Amniotic epithelial cell (primary cell): ENCODE measurements around the gene KMT5C.
A peak's percentile ranks its signal among the peaks of the same experiment; 100 is the strongest.

Experiments used
- DNase-seq: peaks from one replicate; pipeline ENCODE4 v3.0.0-alpha.2; 2010; ENCODE audit warnings: low read depth

Gene KMT5C

DNA sequence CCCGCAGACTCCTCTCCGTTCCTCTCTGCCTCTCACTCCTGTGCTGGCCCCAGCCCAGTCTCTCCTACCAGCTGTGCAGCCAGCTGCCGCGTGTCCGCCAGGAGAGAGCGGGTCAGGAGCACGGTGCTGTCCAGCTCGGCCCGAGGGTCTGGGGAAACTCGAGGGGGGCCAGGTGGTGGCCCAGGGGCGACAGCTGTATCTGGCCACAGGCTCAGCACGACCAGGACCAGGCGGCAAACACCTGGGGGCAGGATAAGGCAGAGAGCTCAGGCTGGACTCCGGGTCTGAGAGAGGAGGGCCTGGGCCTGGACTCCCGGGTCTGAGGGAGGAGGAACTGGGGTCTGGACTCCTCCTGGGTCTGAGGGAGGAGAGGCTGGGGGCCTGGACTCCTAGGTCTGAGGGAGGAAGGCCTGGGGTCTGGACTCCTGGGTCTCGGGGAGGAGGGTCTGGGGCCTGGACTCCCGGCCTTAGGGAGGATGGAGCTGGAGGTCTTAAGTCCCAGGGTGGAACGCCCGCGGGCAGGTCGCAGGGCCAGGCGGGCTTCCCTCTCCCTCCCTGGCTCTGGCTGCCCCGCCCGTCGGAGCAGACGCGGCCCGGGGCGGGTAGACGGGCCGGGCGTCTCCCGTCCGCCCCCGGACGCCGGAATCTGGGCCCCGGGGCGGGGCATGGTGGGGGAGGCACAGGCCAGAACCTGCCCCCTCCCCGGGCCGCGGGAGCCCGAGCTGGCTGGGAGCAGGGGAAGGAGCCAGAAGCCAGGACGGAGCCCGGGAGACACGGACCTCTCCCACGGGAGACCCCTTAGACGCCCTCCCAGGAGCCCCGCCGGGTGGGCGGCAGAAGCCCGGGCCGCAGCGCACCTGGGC is 29.3 kb downstream of the KMT5C start:
- DNase-seq = peak; percentile 54

GRCh38 chr19:55369653-55370304 is 30.1 kb downstream of the KMT5C start:
- peak; percentile 69 for DNase-seq

DNA sequence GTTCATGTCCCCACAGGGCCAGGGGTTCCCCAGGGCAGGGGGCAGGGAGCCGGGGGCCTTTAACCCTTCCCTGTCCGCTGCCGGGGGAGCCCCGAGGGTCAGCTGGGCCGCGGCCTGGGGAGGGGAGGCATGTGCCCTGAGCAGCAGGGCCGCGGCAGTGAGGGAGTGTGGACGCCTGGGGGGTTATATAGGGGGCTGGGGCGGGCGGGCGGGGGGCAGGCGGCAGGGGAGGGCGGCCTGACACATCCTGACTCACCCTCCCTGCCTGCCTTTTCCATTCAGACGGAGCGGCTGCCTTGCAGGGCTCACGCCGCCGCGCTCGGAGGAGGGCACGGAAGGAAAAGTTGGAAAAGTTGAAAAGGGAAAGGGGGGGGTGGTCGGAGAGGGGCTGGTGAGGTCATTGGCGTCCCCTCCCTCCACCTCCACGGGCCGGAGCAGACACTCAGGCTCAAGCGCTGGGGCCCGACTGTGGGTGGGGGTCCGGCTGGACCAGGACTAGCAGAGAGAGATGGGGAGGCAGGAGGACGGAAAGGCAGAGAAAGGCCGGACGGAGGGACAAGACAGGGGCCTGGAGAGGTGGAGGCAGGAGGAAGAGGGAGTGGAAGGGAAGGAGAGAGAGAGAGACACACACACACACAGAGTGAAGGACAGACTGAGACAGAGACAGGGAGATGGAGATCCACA is 30.8 kb downstream of the KMT5C start, which contains the start of gene IL11:
Gene IL11 (minus strand): TSS at position 159 of the 684 bp plus-strand sequence. CDS start 153 bp downstream, at position 6.
- DNase-seq = peak; percentile 51

DNA sequence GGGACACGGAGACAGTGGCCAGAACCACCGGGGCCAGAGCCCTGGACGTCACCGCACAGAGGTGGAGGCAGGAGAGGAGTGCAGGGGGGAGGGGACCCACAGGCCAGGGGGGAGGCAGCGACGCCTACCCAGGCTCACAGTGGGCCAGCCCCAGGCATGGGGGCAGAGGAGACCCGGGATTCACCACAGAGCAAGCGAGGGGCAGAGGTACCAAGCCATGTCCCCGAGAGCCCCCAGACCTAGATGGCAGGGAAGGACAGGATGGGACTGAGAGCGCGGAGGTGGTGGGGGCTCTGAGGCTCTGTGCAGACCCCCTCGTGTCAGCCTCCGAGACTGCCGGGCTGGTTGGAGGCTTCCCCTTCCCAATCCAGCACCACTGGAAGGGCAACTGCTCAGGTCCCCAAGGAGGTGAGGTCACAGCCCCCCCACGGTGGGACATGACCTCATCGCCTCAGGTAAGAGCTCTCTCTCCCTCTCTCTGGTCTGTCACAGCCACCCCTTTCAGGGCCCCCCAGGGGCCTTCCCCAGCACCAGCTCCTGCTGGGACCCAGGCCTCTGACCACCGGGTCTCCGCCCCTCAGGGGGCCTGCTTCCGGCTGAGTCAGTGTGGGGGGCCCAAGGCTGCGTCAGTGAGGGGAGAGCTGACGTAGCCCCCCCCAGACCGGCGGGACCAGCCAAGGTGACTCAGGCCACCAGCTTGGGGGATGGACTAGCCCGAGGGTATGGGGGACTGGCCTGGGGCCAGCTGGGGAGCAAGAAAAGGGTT is 32.8 kb downstream of the KMT5C start:
- DNase-seq = peak; percentile 35

GRCh38 chr19:55373306-55373992 is 33.8 kb downstream of the KMT5C start:
- no peak for DNase-seq

GRCh38 chr19:55373993-55374757 is 34.5 kb downstream of the KMT5C start:
- DNase-seq = peak; percentile 55

DNA sequence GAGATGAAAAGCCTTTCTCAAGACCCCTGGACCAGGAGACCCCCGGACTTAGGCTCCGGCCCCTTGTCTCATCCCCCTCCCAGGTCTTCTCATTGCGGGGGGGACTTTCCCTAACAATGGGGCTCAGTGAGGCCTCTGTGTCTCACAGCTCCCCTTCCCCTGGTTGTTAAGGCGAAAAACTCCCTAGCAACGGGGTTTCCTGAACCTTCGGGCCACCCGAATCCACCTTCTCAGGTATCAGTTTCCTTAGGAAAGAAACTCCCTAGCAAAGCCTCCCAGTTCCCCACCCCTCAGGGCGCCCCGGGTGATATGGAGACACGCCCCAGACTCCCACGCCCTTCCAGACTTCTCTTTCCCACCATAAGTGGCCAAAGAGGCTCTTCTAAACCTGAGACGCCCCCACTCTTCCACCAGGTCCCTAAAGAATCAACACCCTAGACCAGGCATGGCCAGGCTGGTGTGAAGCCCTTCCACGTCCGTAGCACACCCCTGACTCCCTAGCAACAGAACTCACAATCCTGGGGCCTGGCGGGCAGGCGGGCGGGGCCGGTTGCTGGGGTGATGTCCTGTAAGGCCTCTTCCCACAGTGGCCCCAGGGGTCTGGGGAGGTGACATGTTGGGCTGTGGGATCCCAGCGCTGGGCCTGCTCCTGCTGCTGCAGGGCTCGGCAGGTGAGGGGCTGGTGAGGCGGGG is 36.7 kb downstream of the KMT5C start, which contains the start of gene TMEM190:
Gene TMEM190 (plus strand): TSS at position 586 of the 693 bp plus-strand sequence. CDS start 28 bp downstream, at position 614.
- DNase-seq = no peak

DNA sequence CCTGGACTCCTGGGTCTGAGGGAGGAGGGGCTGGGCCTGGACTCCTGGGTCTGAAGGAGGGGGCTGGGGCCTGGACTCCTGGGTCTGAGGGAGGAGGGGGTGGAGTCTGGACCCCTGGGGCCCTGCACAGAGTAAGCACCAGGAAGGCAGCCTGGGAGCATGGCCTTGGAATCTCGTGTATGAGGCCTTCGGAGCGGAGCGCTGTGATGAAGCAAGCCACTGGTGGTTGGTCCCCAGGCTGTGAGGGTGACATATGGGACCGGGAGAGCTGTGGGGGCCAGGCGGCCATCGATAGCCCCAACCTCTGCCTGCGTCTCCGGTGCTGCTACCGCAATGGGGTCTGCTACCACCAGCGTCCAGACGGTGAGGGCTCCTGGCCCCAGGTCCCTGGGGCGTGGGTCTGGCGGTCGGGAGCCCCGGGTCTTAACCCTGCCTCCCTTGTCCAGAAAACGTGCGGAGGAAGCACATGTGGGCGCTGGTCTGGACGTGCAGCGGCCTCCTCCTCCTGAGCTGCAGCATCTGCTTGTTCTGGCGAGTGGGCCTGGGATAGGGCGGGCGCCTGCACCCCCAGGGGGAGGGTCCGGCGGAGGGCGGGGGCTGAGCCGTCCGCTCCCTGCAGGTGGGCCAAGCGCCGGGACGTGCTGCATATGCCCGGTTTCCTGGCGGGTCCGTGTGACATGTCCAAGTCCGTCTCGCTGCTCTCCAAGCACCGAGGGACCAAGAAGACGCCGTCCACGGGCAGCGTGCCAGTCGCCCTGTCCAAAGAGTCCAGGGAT is 37.9 kb downstream of the KMT5C start:
- DNase-seq = no peak

GRCh38 chr19:55379174-55379573 is 39.5 kb downstream of the KMT5C start:
- DNase-seq = no peak

DNA sequence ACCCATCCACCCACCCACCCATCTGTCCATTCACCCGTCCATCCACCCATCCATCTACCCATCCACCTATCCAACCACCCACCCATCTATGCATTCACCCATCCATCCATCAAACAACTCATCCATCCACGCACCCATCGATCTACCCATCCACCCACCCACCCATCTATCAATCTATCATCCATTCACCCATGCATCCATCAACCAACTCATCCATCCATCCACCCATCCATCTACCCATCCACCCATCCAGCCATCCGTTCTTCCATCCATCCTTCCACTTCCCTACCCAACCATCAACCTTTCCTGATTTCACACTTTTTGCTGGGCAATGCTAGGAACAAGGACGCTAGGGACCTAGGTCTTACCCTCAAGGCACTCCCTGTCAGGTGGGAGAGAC is 42.3 kb downstream of the KMT5C start:
- no peak for DNase-seq

DNA sequence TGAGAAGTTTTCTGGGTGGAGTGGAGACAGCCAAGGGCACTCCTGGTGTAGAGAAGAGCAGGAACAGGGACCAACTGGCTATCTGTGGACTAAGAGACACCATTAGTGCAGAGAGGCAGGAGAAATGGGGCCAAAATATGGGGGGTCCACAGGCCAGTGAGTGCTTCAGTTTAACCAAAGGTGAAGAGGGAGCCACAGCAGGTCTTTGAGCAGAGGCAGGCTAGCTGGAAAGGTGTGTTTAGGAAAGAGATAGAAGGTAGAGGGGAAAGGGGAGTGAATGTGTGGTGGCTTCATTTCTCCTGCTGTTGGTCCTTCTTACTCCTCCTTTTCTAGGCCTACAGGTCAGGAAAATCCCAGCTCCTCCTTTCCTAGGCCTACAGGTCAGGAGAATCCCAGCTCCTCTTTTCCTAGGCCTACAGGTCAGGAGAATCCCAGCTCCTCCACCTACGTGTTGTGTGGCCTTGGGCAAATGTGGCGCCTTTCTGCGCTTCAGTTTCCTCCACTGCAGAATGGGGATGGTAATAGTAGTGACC is 42.9 kb downstream of the KMT5C start:
- no peak for DNase-seq

DNA sequence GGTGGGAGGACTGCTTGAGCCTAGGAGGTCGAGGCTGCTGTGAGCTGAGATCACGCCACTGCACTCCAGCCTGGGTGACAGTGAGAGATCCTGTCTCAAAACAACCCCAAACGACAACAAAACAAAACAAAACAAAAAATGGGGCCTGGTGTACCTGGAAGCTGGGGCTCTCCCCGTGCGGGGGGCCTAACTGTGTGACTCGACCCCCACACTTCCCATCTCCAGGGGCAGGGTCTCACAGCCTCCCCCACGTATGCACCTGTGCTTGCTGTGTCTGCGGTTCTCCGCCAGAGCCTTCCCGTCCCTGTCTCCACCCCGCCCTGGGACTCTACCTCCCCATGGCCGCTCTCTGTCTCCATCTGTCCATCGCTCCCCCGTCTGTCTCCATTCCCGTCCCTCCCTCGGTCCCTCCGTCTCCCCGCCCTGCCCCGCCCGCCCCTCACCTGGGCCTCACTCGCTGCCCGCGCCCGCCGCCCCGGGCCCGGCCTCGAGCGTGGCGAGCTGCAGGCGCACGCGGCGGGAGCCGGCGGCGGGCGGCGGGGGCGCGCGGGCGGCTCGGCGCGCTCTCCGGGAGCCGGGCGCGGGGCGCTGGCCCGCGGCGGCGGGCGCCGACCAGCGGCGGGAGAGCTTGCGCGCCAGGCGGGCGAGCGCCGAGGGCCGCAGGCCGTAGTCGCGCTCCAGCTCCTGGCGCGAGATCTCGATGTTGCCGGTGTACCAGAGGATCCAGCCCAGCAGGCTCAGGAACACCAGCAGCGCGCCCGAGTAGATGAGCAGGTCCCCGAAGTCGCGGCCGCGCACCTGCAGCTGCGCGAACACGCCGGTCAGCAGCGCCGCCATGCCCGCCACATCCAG is 43.8 kb downstream of the KMT5C start:
- DNase-seq = peak; percentile 63

GRCh38 chr19:55384131-55384919 is 44.6 kb downstream of the KMT5C start, which contains the start of gene TMEM238:
TSS of gene TMEM238 (minus strand) at chr19:55384292. CDS start at chr19:55384259, 33 bp downstream.
- no peak for DNase-seq

- peak; percentile 92 for DNase-seq
Measured at GRCh38 chr19:55384920-55385723, 45.4 kb downstream of the KMT5C start.

DNA sequence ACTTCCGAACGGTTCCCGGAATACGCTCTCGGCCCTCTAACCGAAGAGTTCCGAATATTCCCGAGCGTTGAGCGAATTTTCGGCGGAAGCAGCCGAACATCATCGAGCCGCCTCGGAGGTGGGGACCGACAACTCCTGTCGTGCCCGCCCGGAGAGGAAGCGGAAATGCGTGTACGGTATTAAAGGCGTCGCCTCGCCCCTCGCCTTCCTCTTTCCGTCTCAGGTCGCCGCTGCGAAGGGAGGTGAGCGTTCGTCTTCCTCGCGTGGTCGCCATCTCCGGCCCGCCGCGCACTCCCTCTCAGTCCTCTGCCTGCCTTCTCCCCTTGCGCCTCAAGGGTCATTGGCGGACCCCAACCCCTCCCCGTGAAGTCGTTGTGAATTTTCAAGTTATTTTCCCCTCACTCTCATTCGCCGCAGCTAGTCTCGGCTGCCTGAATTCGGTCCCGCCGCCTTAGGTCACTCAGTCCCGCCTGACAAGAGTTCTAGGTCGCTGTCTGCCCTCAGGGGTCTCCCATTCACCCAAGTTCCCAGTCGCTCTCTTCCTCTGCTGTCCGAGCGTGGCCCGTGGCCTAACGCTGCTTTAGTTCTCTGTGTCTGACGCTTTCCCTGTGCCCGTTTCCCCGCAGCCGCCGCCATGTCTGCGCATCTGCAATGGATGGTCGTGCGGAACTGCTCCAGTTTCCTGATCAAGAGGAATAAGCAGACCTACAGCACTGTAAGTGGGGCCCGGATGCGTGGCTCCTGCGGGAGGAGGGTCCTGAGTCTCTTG is 46.2 kb downstream of the KMT5C start, which contains the start of gene RPL28:
Gene RPL28 (plus strand): TSS at position 209 of the 769 bp plus-strand sequence. CDS start 426 bp downstream, at position 635.
- peak; percentile 95 for DNase-seq
